HG02840 (cell line): ENCODE measurements around the gene DNAJC27.
"Not testable (repeated sequence)": the region's sequence is repeated elsewhere in the genome, so short reads cannot be mapped to it uniquely, and the experiment has no call there.

Experiments used
- ATAC-seq: cut with Tn5 transposase; IDR thresholded peaks from one replicate; pipeline ENCODE4 v1.9.1; 2021; ENCODE audit warnings: mild to moderate bottlenecking, moderate library complexity, moderate number of reproducible peaks; ENCODE audit not compliant: unreplicated experiment, low FRiP score

The DNAJC27 gene

DNA sequence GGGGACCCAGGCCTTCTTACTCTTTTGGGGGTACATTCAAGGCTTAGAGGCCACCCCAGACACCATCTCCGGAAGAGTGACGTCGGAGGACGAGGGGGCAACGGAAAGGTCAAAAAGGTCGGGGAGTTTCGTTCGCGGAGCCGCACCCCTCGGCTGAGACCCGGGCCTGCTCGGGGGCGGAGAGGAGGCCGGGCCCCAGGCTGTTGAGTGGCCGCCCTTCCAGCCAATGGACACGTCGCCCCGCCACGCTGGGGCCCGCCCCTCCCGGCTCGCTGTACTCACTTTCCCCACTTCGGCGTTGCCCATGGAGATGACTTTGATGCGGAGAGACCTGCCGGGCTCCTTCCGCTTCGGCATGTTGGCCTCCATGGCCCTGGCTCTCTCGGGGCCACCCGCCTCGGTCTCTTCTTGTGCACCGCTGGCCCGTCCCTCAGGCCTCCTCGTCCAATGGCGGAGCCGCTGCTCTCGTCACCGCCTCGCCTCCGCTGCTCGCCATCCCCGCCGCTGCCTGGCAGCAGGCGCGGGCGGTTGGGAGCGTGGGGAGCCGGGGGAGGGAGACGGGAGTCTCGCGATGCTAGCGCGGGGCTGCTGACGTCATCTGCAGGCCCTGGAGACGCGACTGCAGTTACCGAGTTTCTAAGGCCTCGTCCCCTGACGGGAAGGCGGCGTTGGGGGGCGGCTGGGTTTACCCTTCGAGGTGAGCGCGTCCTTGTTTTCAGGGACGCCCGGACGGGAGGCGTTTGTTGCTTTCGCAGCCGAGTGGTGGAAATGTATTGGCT is at the start of gene DNAJC27:
Gene DNAJC27, minus strand, starts transcription at position 420 of the 779 bp plus-strand sequence. Its CDS starts 51 bp downstream, at position 369.
- ATAC-seq = peak; percentile 93

DNA sequence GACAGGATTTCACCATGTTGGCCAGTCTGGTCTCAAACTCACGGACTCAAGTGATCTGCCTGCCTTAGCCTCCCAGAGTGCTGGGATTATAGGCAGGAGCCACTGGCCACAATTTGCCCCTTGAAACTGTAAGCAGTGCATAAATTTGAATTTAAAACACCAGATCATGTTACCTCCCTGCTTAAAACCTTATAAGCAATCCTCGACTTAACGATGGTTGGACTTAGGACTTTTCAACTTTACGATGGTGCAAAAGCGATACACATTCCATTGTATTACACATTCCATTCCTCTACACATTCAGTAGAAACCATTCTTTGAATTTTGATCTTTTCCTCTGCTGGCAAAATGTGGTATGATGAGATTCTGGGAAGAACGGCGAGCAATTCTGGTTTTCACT is 46.9 kb upstream of the DNAJC27 start:
- ATAC-seq = no peak

GRCh38 chr2:25014631-25015030 is 42.9 kb upstream of the DNAJC27 start:
- ATAC-seq = no peak

- ATAC-seq = not testable (repeated sequence)
Measured at GRCh38 chr2:25011342-25011741, 39.6 kb upstream of the DNAJC27 start.

GRCh38 chr2:25009954-25010353 is 38.2 kb upstream of the DNAJC27 start:
- ATAC-seq = no peak

DNA sequence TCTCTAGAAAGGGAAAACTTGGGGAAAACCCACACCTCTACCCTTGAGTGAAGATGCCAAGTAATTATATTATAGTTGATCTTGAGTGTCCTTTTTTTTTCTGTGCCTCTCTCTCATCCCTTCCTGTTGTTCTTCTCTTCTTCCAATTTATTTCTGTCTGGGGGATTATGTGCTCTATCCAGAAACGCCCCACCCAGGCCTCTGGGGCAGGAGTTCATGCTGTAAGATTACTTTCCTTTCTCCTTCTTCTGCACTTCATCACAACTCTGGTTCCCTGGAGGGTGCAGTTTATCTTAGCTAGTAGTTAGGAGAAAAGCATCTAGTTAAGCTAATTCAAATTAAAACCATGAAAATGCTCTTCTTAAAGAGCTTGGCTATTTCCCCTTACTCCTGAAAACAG is 30.3 kb upstream of the DNAJC27 start:
- no peak for ATAC-seq

DNA sequence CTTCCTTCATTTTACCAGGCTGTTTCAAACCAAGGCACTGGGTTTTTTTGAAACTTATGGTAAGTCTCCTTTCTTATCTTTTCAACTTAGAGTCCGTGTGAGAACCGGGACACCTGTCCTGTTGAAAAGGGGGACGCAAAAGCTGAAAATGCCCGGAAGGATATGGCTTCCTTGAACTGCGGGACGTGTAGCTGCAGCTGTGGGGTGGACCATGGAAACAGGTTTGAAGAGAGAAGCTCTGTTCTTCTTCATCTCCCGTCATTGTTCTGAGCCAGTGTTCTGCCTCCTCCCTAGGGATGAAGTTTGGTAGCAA is 29.5 kb upstream of the DNAJC27 start:
- no peak for ATAC-seq

DNA sequence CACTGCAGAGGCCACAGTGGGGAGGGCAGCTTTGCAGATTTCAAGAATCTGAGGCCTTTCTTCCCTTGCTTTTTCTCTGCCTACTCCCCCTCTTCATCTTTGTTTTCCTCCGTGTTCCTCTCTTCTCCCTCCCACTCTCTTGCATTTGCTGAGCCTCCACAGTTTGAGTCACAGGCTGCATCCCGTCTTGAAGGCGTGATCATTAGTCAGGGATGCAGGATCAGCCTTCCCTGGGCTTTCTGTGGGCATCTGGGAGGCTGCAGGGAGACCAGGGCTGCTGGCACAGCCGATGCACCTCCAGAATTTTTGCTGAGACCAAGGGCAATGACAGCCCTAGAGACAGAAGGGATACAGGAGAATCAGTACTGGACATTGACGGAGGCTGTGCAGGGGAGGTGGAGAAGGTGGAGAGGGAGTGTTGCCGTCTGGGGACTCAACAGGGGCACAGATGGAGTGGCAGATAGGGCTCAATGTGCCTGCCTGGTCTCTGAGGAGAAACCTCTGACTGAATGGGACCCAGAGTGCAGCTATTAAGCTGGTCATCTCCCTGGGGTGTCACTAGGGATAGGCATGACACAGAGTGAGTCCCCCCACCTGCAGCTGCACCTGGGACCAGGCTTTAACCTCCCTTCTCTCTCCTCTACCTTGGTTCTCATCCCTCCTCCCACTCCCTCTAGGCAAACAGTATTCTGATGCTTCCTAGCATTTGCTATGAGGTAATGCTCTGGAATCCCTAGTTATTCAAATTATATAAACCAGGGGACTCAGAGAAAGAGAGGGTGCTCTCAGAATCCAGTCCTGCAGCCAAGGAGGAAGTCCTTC is 29.0 kb upstream of the DNAJC27 start:
- ATAC-seq = no peak

DNA sequence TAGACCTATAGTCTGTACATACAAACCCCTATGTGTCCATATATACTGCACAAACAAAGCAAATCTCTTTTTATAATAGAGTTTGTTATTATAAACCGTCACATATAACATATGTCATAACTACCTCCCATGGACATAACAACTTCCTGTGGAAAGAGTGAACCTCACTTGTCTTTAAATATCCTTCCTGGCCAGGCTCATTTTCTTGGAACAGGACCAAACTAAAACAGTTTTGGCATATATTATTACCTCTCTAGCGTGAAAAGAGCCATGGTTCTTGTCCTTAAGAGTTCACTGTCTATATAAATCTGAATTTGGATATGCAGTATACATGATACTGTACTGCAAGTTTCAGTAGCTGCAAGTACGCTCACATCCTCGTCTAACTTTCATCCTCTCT is 28.3 kb upstream of the DNAJC27 start:
- ATAC-seq = no peak

DNA sequence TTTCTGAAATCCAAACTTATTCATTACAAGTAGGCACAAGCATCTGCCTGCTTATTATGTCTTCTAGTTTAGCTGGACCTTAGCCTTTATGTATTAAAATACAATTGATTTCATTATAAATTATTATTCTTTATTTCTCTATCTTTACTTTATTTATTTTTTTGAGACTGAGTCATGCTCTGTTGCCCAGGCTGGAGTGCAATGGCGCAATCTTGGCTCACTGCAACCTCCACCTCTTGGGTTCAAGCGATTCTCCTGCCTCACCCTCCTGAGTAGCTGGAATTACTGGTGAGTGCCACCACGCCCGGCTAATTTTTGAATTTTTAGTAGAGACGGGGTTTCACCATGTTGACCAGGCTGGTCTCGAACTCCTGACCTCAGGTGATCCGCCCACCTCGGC is 27.3 kb upstream of the DNAJC27 start:
- ATAC-seq = not testable (repeated sequence)

DNA sequence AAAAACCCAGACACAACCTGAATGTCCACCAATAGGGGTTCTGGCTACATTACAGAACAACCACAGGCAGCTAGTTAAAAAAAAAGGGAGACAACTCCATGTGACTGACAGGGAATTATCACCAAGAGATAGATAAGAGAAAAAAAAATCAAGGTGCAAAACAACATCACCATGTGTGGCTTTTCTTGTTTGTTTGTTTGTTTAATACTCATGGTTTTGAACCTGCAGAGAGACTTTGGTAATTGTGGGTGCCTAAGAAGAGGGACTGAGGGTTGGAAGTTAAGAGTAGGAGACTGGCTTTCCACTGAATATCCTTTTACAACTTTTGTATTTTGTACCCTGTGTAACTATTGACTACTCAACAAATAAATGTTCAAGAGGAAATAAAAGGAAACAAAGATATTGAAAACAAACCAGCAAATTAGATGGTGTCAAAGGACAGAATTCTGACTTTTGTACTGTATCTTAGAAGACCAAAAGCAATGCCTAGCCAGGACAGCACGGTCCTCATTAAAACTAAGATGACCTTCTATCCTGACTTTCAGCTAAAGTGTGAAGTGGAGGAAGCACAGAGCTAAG is 22.5 kb upstream of the DNAJC27 start:
- no peak for ATAC-seq

DNA sequence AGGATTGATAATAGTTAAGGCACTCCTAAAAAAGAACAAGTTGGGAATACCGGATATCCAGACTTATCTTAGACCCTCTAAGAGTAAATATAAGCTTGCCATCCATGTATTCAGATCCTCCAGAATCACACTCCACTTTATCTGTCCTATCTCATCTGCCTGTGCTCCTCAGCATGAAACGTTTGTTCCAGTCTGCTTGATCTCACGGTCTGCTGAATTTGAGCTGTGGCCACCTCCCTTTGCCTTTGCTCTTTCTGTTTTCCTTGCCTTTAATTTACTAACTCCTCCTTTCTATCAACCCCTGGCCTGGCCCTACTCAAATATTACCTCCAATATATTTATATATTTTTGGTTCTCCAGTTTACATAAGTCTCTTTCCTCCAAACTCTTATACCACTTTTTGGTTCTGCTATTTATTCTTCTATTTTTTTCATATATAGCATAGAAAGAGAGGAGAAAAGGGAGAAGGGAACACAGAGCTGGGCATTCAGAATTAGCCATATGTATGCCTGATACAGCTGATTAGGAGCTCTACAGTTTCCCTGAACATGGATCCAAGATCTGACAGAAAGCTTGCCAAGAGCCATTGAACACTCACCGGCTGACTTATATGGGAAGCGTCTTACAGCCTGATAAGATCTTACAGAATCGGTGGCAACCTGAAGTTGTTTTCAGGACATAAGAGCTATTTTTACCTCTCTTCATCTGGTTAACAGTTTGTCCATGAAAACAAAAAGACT is 21.8 kb upstream of the DNAJC27 start:
- no peak for ATAC-seq

DNA sequence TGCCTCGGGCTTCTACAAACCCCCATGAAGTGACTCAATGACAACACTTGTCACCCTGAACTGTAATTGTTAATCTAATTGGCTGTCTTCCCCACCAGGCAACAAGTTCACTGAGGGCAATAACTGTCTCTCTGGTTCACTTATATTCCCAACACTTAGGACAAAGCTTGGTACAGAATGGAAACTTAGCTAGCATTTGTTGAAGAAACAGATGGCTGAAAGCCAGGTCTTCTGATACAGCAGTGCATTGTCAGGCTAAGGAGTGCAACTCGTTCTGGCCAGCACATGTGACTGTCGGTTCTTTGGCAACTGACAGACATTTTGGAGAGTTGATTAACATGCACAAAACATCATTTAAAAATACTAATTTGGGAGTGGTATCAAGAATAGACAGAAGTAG is 14.6 kb upstream of the DNAJC27 start:
- ATAC-seq = no peak

GRCh38 chr2:24985511-24985910 is 13.8 kb upstream of the DNAJC27 start:
- ATAC-seq = no peak

GRCh38 chr2:24984912-24985311 is 13.2 kb upstream of the DNAJC27 start:
- ATAC-seq = no peak

- no peak for ATAC-seq
Measured at GRCh38 chr2:24981411-24982136, 9.8 kb upstream of the DNAJC27 start.

DNA sequence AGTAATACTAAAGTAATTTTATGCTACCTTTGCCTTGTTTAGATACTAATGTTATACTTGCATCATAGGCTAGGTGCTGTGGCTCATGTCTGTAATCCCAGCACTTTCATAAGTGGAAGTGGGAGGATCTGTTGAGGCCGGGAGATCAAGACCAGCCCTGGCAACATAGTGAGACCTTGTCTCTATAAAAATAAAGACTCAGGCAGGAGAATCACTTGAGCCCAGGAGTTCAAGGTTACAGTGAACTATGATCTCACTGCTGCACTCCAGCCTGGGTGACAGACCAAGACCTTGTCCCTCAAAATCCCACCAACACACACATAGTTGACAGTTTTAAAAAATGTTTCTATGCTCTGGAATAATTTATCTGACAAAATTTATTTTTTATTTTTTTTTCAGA is 6.9 kb upstream of the DNAJC27 start:
- no peak for ATAC-seq

DNA sequence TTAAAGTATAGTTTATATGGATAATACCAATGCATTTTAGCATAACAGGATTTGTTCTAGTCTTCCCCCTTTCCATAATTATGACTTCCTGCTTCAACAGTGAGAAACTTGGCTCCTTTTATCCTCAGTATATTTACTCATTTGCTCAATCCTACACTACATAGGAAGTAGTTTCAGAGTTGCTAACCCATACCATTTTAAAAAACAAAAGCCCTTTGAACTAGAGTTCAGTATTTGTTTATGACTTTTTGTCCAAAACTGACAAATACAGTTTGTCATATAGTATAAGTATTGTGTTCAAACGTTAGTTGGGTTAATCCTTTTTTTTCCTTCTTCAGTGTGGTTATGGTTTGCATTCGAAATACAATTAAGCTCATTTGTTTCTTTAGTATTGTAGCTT is 5.9 kb upstream of the DNAJC27 start:
- ATAC-seq = no peak

- no peak for ATAC-seq
Measured at GRCh38 chr2:24973812-24974211, 2.1 kb upstream of the DNAJC27 start.

DNA sequence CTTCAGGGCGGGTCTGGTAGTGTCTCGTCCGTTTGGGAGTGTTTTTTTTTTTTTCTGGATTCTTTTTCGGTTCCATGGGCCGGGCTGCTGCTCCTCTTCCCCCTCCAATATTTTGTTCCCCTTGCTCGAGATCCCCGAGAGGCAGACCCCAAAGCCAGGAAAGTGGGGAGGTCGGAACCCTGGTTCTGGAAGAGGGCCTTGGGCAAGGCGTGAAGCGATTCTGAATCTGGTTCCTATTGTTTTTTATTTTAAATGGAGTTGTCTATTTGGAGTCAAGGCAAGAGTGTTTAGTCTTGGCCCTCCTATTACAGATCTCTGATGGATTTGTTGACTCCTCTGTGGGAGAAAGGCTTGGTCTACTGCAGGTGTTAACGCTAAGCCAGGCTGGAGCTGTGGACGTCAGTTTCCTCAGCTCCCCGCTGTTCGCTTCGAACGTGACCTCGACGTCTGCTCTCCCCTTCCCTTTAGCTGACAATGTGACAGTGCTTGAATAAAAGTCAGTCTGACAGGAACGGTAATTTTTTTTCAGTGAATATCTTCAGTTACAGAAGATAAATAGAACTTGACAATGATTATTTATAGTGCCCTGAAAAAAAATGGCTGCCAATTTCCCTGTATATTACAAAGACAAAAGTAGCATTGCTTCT is 683 bp upstream of the DNAJC27 start:
- ATAC-seq = no peak
